Lower leg skin (tissue), 3 donors: ENCODE results near the gene GNG7.

ENCODE experiments used
- POLR2A ChIP-seq, 2 donors: fragments of 450-650 bp; IDR thresholded peaks; one replicate each; pipeline ENCODE4 v1.6.1; 2016 to 2017; ENCODE audit warnings: antibody characterized with exemption in 2 of 2, mild to moderate bottlenecking in 1 of 2, moderate library complexity in 1 of 2
- TF ChIP-seq, protein P1 (sequence below), 3 donors: fragments of 450-650 bp; IDR thresholded peaks; one replicate each; pipeline ENCODE4 v1.5.1; 2016; ENCODE audit warnings: antibody characterized with exemption in 3 of 3, mild to moderate bottlenecking in 3 of 3, moderate library complexity in 2 of 3

DNA sequence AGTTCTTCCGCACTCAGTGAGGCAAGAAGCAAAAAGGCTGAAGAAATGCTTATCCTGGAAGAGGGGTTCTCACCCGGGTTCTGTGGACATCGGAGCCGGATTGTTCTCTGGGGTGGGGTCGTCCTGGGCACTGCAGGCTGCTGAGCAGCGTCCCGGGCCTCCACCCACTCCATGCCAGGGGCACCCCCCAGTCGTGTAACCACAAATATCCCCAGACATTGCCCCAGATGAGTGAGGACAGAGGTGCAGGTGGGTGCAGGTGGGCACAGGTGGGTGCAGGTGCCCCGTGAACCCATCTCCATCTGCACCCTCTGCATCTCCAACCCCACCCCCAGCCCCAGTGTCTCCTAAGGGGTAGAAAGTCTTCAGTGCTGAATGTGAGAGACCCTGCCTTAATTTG lies 67.5 kb downstream of the GNG7 start:
- TF ChIP-seq POLR2A (IDR thresholded peaks at IDR 0.05) = no peak
- TF ChIP-seq, protein P1, sequence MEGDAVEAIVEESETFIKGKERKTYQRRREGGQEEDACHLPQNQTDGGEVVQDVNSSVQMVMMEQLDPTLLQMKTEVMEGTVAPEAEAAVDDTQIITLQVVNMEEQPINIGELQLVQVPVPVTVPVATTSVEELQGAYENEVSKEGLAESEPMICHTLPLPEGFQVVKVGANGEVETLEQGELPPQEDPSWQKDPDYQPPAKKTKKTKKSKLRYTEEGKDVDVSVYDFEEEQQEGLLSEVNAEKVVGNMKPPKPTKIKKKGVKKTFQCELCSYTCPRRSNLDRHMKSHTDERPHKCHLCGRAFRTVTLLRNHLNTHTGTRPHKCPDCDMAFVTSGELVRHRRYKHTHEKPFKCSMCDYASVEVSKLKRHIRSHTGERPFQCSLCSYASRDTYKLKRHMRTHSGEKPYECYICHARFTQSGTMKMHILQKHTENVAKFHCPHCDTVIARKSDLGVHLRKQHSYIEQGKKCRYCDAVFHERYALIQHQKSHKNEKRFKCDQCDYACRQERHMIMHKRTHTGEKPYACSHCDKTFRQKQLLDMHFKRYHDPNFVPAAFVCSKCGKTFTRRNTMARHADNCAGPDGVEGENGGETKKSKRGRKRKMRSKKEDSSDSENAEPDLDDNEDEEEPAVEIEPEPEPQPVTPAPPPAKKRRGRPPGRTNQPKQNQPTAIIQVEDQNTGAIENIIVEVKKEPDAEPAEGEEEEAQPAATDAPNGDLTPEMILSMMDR (IDR thresholded peaks at IDR 0.05) = no peak
